Body of pancreas (tissue), 4 donors: ENCODE measurements around the gene GET3.

Experiments used
- POLR2A ChIP-seq, 3 donors: fragments of 450-650 bp; IDR thresholded peaks; one replicate each; pipeline ENCODE4 v1.6.1; 2016; ENCODE audit warnings: antibody characterized with exemption in 3 of 3, mild to moderate bottlenecking in 2 of 3
- TF ChIP-seq, protein P1 (sequence below), 7 experiments: fragments of 450-650 bp in 4 of 7; fragments of 200-600 bp in 3 of 7; sonication (generic) in 3 of 7; IDR thresholded peaks; one replicate each; pipeline ENCODE4 v1.5.1; 2016 to 2019; ENCODE audit warnings: antibody characterized with exemption in 7 of 7

DNA sequence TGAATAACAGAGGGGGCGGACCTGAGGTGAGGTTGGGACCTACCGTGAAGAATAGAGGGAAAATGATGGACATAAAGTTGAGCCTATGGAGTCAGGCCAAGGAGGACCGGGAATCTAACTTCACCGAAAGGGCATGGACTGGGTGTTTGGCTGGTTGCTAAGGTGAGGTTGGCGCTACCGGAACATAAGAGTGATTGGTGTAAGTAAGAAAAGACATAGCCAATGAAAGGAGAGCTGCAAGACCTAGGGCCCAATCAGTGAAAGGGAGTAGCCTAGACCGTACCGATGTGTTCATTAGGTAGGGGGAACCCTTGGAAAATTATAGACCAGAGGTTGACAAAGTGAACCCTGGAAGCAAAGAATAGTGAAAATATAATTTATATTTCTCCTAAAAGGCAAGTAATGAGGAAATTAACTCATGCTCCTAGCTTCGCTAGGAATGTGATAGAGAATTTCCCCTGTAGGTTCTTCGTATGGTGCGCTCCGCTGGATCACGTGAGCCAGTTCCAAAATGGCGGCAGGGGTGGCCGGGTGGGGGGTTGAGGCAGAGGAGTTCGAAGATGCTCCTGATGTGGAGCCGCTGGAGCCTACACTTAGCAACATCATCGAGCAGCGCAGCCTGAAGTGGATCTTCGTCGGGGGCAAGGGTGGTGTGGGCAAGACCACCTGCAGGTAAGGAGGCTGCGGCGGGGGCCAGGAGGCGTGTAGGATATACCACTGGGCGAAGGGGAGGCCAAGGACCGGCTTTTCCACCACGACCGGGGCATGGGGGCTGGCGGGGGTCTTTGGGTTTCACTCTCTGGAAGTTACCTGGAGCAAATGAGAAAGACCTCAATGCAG lies at the start of gene GET3:
- TF ChIP-seq, protein P1, sequence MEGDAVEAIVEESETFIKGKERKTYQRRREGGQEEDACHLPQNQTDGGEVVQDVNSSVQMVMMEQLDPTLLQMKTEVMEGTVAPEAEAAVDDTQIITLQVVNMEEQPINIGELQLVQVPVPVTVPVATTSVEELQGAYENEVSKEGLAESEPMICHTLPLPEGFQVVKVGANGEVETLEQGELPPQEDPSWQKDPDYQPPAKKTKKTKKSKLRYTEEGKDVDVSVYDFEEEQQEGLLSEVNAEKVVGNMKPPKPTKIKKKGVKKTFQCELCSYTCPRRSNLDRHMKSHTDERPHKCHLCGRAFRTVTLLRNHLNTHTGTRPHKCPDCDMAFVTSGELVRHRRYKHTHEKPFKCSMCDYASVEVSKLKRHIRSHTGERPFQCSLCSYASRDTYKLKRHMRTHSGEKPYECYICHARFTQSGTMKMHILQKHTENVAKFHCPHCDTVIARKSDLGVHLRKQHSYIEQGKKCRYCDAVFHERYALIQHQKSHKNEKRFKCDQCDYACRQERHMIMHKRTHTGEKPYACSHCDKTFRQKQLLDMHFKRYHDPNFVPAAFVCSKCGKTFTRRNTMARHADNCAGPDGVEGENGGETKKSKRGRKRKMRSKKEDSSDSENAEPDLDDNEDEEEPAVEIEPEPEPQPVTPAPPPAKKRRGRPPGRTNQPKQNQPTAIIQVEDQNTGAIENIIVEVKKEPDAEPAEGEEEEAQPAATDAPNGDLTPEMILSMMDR (IDR thresholded peaks at IDR 0.05), result peak in 4 of 7 experiments; percentile 18 to 37 (median 31)
- TF ChIP-seq POLR2A (IDR thresholded peaks at IDR 0.05), result peak in 2 of 3 donors; percentile 59 to 76
